Measurements from ENCODE around the gene DUOX1.

Gene DUOX1

GRCh38 chr15:45212493-45212892 lies 82.7 kb downstream of the DUOX1 start:
- TF ChIP-seq EP300 (IDR thresholded peaks at IDR 0.05; ENCODE audit: borderline replicate concordance) (no peak), EGR1 (IDR thresholded peaks at IDR 0.05) (no peak), TAF1 (IDR thresholded peaks at IDR 0.05; ENCODE audit: low read depth) (no peak), RAD21 (IDR thresholded peaks at IDR 0.05; ENCODE audit: low read depth) (no peak), TEAD4 (IDR thresholded peaks at IDR 0.05) (no peak), REST (IDR thresholded peaks at IDR 0.05; ENCODE audit: low read depth) (no peak), YY1 (IDR thresholded peaks at IDR 0.05; ENCODE audit: low read depth) (no peak), CEBPB (IDR thresholded peaks at IDR 0.05) (no peak), TCF12 (IDR thresholded peaks at IDR 0.05; ENCODE audit: low read depth) (no peak), ZBTB7A (IDR thresholded peaks at IDR 0.05; ENCODE audit: low read depth) (no peak), MAX (IDR thresholded peaks at IDR 0.05) (no peak), FOXM1 (IDR thresholded peaks at IDR 0.05; ENCODE audit: borderline replicate concordance, low read depth) (no peak), NFIC (IDR thresholded peaks at IDR 0.05) (no peak)
